ENCODE data around the gene ARNT2.

DNA sequence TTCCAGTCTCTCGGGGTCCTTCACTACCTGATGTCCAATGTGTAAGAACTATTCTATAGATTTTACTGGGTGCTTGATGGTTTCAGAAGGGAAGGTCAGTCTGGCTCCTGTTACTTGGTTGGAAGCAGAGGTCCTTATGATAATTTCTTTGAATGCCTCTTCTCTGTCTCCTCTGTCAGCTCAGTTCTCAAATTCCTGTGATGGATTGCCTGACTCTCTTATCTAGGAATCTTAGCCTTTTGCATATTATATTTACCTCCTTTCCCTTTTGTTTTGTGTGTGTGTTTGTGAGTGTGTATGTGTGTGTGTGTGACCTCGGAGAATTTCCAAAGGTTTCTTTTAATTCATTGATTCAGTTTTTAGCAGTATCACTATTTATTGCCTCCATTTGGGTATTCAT, 88.2 kb downstream of the ARNT2 start:
- TF ChIP-seq CTCF (IDR thresholded peaks at IDR 0.05) (no peak), TP53 (CRISPR knock-in tag; IDR thresholded peaks at IDR 0.05) (no peak), MAFK (IDR thresholded peaks at IDR 0.05; ENCODE audit: partially characterized antibody) (no peak), POLR2A (IDR thresholded peaks at IDR 0.05; ENCODE audit: low read length) (no peak), HOXA7 (CRISPR knock-in tag; IDR thresholded peaks at IDR 0.05) (no peak), SMC3 (IDR thresholded peaks at IDR 0.05) (no peak), RCOR1 (IDR thresholded peaks at IDR 0.05; ENCODE audit: low read depth, low read length) (no peak), ESRRA (IDR thresholded peaks at IDR 0.05; ENCODE audit: borderline replicate concordance, low read length) (no peak), REST (IDR thresholded peaks at IDR 0.05) (no peak)
- TF ChIP-seq, protein P1, sequence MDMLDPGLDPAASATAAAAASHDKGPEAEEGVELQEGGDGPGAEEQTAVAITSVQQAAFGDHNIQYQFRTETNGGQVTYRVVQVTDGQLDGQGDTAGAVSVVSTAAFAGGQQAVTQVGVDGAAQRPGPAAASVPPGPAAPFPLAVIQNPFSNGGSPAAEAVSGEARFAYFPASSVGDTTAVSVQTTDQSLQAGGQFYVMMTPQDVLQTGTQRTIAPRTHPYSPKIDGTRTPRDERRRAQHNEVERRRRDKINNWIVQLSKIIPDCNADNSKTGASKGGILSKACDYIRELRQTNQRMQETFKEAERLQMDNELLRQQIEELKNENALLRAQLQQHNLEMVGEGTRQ (IDR thresholded peaks at IDR 0.05): no peak

Measured in A549 (cell line).